SU-DHL-6 (cell line): ENCODE results near the gene CPA4.

Source experiments
- H2AFZ ChIP-seq: fragments of 200-600 bp; sonication (generic); 2 replicates; pipeline ENCODE4 v1.6.1; 2014; ENCODE audit warnings: low read depth, mild to moderate bottlenecking, moderate library complexity, mixed read lengths, antibody characterized with exemption, low read length; ENCODE audit not compliant: severe bottlenecking
- H3F3A ChIP-seq: fragments of 200-600 bp; shearing (Covaris generic); 2 replicates; pipeline ENCODE4 v1.6.0; 2016; ENCODE audit warnings: antibody characterized with exemption, mild to moderate bottlenecking; ENCODE audit not compliant: insufficient read depth
- H3K27ac ChIP-seq: fragments of 200-600 bp; sonication (generic); 2 replicates; pipeline ENCODE4 v1.5.1; 2016; ENCODE audit warnings: low read depth, mild to moderate bottlenecking, low read length, moderate library complexity, mixed read lengths
- H3K27me3 ChIP-seq: fragments of 200-600 bp; sonication (generic), shearing (Covaris generic); 2 replicates; pipeline ENCODE4 v1.6.0; 2014; ENCODE audit warnings: mild to moderate bottlenecking, low read length
- H3K36me3 ChIP-seq: fragments of 200-600 bp; sonication (generic); 2 replicates; pipeline ENCODE4 v1.6.1; 2014; ENCODE audit warnings: mild to moderate bottlenecking, low read length, mixed read lengths
- H3K4me2 ChIP-seq: fragments of 300-600, 200-600 bp; shearing (Covaris generic), sonication (generic); 2 replicates; pipeline ENCODE4 v1.6.0; 2014; ENCODE audit warnings: low read length, low read depth, mild to moderate bottlenecking; ENCODE audit not compliant: poor library complexity, severe bottlenecking
- H3K4me3 ChIP-seq: fragments of 200-600 bp; sonication (generic); 2 replicates; pipeline ENCODE4 v1.5.1; 2014; ENCODE audit warnings: antibody characterized with exemption, low read length, mild to moderate bottlenecking, mixed read lengths; ENCODE audit not compliant: insufficient read depth, poor library complexity, severe bottlenecking
- H3K79me2 ChIP-seq: fragments of 200-600 bp; sonication (generic); 2 replicates; pipeline ENCODE4 v1.6.1; 2014; ENCODE audit warnings: mild to moderate bottlenecking, low read length, moderate library complexity; ENCODE audit not compliant: insufficient read depth
- H3K9ac ChIP-seq: fragments of 200-600 bp; sonication (generic); 2 replicates; pipeline ENCODE4 v1.7.0; 2014; ENCODE audit warnings: mild to moderate bottlenecking, low read length
- H3K9me2 ChIP-seq: fragments of 200-600 bp; sonication (generic); replicated peaks from 2 replicates; pipeline ENCODE4 v1.6.1; 2014; ENCODE audit warnings: low read length; ENCODE audit not compliant: insufficient read depth
- H3K9me3 ChIP-seq: fragments of 200-600 bp; sonication (generic); 2 replicates; pipeline ENCODE4 v1.6.1; 2014; ENCODE audit warnings: low read length, mixed read lengths; ENCODE audit not compliant: insufficient read depth
- H4K20me1 ChIP-seq: fragments of 200-600 bp; sonication (generic); 2 replicates; pipeline ENCODE4 v1.6.1; 2014; ENCODE audit warnings: low read depth, mild to moderate bottlenecking, antibody characterized with exemption, low read length, moderate library complexity, mixed read lengths
- CTCF ChIP-seq: fragments of 200-600 bp; sonication (generic); IDR thresholded peaks from one replicate; pipeline ENCODE4 v1.5.1; 2017; ENCODE audit warnings: antibody characterized with exemption, mild to moderate bottlenecking, low read length, moderate library complexity; ENCODE audit not compliant: insufficient read depth, poor library complexity, severe bottlenecking
- EZH2phosphoT487 ChIP-seq: fragments of 200-600 bp; sonication (generic), shearing (Covaris generic); conservative IDR thresholded peaks from 2 replicates; pipeline ENCODE4 v1.6.1; 2018; ENCODE audit warnings: mild to moderate bottlenecking, antibody characterized with exemption, low read length, moderate library complexity, mixed read lengths

The CPA4 gene

DNA sequence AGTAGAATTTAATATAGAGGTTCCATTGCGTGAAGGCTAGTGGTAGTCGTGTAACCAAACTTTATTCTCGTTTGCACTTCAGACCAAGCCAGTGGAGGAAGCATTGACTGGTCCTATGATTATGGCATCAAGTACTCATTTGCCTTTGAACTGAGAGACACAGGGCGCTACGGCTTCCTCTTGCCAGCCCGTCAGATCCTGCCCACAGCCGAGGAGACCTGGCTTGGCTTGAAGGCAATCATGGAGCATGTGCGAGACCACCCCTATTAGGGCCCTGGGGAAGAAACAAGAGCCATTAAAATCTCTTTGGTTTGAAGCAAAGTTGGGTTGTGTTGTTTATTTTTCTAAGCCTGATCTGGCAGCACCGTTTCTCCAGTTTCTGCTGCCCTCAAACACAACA is 3.5 kb upstream of the CPA4 start:
- Histone ChIP-seq H3K27ac (no peak overlapping the region), H3K4me2 (no peak overlapping the region), H3K9me3 (no peaks in the 10 kb centered on the region), H4K20me1 (no peaks in the 10 kb centered on the region), H3F3A (no peaks in the 10 kb centered on the region), H3K36me3 (no peaks in the 10 kb centered on the region), H3K9ac (no peak overlapping the region), H3K27me3 (no peaks in the 10 kb centered on the region), H3K79me2 (no peaks in the 10 kb centered on the region), H3K9me2 (no peaks in the 10 kb centered on the region), H3K4me3 (no peak overlapping the region), H2AFZ (no peak overlapping the region)
- no peak for TF ChIP-seq EZH2phosphoT487
- TF ChIP-seq CTCF, result no peak

DNA sequence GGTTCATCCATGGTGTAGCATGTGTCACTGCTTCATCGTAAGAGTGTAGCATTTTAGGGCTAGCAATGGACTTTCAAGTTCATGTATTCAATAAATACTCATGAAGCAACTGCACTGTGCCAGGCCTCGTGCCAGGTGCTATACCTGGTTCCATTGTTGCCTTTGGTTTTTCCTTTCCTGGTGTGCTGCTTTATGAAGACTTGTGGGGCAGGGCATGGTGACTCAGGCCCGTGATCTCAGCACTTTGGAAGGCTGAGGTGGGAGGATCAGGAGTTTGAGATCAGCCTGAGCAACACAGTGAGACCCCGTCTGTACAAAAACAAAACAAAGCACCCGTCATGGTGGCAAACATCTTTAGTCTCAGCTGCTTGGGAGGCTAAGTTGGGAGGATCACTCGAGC is 2.2 kb upstream of the CPA4 start:
- Histone ChIP-seq H3F3A (no peaks in the 10 kb centered on the region), H3K27ac (no peak overlapping the region), H3K9me2 (no peaks in the 10 kb centered on the region), H3K36me3 (no peaks in the 10 kb centered on the region), H3K4me3 (no peak overlapping the region), H3K27me3 (no peaks in the 10 kb centered on the region), H2AFZ (no peak overlapping the region), H3K9me3 (no peaks in the 10 kb centered on the region), H3K9ac (no peak overlapping the region), H4K20me1 (no peaks in the 10 kb centered on the region), H3K79me2 (no peaks in the 10 kb centered on the region), H3K4me2 (no peak overlapping the region)
- no peak for TF ChIP-seq CTCF
- no peak for TF ChIP-seq EZH2phosphoT487

DNA sequence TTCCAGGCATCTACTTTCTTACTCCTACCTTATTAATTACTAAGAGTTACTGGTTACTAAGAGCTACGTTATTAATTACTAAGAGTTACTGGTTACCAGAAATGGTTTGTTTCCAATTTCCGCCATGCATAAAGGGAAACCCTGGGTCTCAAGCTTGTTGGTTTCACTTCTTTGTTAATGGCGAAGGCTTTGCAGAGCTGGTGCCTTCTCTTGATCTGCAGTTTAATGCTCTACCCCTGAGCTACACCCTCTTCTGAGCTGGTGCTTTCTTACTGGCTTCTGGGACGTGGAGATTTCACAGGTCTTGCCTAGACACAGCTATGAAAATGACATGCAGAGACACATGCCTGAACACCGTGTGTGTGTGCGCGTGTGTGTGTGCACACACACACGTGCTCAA is 560 bp downstream of the CPA4 start:
- no peak overlapping the region for H2AFZ ChIP-seq
- H3K27ac ChIP-seq, result no peak overlapping the region
- H3K79me2 ChIP-seq, result no peaks in the 10 kb centered on the region
- no peak overlapping the region for H3K4me2 ChIP-seq
- no peak overlapping the region for H3K9ac ChIP-seq
- H4K20me1 ChIP-seq, result no peaks in the 10 kb centered on the region
- no peaks in the 10 kb centered on the region for H3K27me3 ChIP-seq
- H3K9me2 ChIP-seq, result no peaks in the 10 kb centered on the region
- H3F3A ChIP-seq, result no peaks in the 10 kb centered on the region
- H3K4me3 ChIP-seq, result no peak overlapping the region
- no peaks in the 10 kb centered on the region for H3K9me3 ChIP-seq
- H3K36me3 ChIP-seq, result no peaks in the 10 kb centered on the region
- TF ChIP-seq CTCF, result no peak

GRCh38 chr7:130294314-130294713 is 1.4 kb downstream of the CPA4 start:
- Histone ChIP-seq H3K27me3 (no peaks in the 10 kb centered on the region), H3K4me2 (no peak overlapping the region), H3K9ac (no peak overlapping the region), H3K79me2 (no peaks in the 10 kb centered on the region), H3K27ac (no peak overlapping the region), H3K9me3 (no peaks in the 10 kb centered on the region), H3K36me3 (no peaks in the 10 kb centered on the region), H3K9me2 (no peaks in the 10 kb centered on the region), H4K20me1 (no peaks in the 10 kb centered on the region), H2AFZ (no peak overlapping the region), H3F3A (no peaks in the 10 kb centered on the region), H3K4me3 (no peak overlapping the region)
- TF ChIP-seq EZH2phosphoT487, result no peak
- no peak for TF ChIP-seq CTCF
